C4-2B (cell line): ENCODE results near the gene ARIH2.

Experiments used
- H3K27ac ChIP-seq: fragments of 450-650 bp; 2 replicates; pipeline ENCODE4 v1.5.1; 2017
- CTCF ChIP-seq: fragments of 450-650 bp; conservative IDR thresholded peaks from 2 replicates; pipeline ENCODE4 v1.5.1; 2017; ENCODE audit warnings: mild to moderate bottlenecking
- ZFX ChIP-seq: fragments of 450-650 bp; IDR thresholded peaks from 2 replicates; pipeline ENCODE4 v1.6.1; 2017

Gene ARIH2

GRCh38 chr3:48918388-48919214, at the start of gene ARIH2:
ARIH2 (plus strand) TSS chr3:48918842; CDS start chr3:48927559, 8,717 bp downstream.
- no peak; the same call in 1 of the 2 replicates for TF ChIP-seq CTCF
- peak; percentile 91 for TF ChIP-seq ZFX
- H3K27ac ChIP-seq = peak within 1 kb of the TSS; percentile 91

- H3K27ac ChIP-seq = no peak overlapping the region
- TF ChIP-seq CTCF = no peak
- TF ChIP-seq ZFX = no peak
Measured at GRCh38 chr3:48877671-48878070, 41.0 kb upstream of the ARIH2 start.

- TF ChIP-seq ZFX = no peak
- TF ChIP-seq CTCF = no peak
- H3K27ac ChIP-seq = no peak overlapping the region
Measured at GRCh38 chr3:48879307-48879993, 39.2 kb upstream of the ARIH2 start.

- H3K27ac ChIP-seq = no peak overlapping the region
- TF ChIP-seq ZFX (no peak), CTCF (no peak)
Measured at GRCh38 chr3:48879994-48880377, 38.7 kb upstream of the ARIH2 start.

- H3K27ac ChIP-seq = no peak overlapping the region
- TF ChIP-seq CTCF = no peak
- TF ChIP-seq ZFX = no peak
Measured at GRCh38 chr3:48881006-48881405, 37.6 kb upstream of the ARIH2 start.

GRCh38 chr3:48881652-48882114, 37.0 kb upstream of the ARIH2 start:
- TF ChIP-seq CTCF = no peak
- H3K27ac ChIP-seq = no peak overlapping the region

GRCh38 chr3:48885753-48886152, 32.9 kb upstream of the ARIH2 start:
- no peak for TF ChIP-seq CTCF
- TF ChIP-seq ZFX = no peak
- peak overlapping the region; percentile 63 for H3K27ac ChIP-seq
